Fibroblast of mammary gland (primary cell): Measurements from ENCODE around the gene SP140L.
A peak's percentile ranks its signal among the peaks of the same experiment; 100 is the strongest.

ENCODE experiments used
- DNase-seq: peaks from one replicate; pipeline ENCODE4 v3.0.0-alpha.2; 2010; ENCODE audit warnings: low read depth
- H3K4me3 ChIP-seq: 2 replicates; pipeline ENCODE4 v1.5.1; 2011; ENCODE audit warnings: low read depth, mild to moderate bottlenecking, low read length, moderate library complexity; ENCODE audit not compliant: control insufficient read depth
- CTCF ChIP-seq: conservative IDR thresholded peaks from 2 replicates; pipeline ENCODE4 v1.5.1; 2011; ENCODE audit warnings: low read depth, low read length, inconsistent platforms; ENCODE audit not compliant: control insufficient read depth, insufficient read depth

SP140L gene

GRCh38 chr2:230412846-230413245, 85.9 kb downstream of the SP140L start:
- no peak for DNase-seq
- no peak for TF ChIP-seq CTCF
- H3K4me3 ChIP-seq: no peak overlapping the region

DNA sequence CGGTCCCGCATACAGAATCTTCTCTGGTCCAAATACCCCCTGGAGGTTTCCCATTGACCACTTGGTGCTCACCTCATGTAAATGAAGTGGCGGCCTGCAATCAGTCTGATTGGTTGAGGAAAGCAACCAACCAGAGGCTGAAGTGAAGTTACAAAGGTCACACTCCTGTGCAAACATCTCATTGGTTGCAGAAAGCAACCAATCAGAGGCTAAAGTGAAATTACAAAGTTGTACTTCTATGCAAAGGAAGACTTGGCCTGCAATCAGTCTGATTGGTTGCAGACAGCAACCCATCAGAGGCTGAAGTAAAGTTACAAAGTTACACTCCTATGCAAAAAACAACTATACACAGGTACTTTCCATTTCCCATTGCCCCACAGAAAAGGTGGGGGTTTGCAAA, 86.5 kb downstream of the SP140L start:
- no peak for TF ChIP-seq CTCF
- H3K4me3 ChIP-seq: no peak overlapping the region

DNA sequence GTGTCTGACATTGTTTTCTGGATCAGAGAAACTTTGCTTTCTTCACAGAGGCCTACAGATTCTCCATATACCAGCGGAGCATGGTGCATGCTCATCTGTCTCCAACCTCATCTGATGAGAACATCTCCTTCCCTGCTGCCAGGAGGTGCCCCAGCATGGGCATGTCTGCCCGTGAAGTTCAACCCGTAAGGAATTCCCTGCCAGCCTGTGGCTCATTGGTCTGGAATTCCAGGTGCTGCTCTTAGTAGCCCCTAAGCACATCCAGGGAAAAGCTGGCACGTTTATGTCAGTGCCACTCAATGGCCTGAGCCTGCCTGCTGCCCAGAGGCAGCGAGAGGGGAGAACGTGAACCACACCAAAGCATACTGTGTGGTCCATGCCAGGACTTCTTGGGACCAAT, 87.3 kb downstream of the SP140L start:
- no peak for TF ChIP-seq CTCF
- no peak for DNase-seq

More for the DNA sequence above, 86.5 kb downstream of the SP140L start:
- no peak for DNase-seq

GRCh38 chr2:230416061-230416721, 89.2 kb downstream of the SP140L start, which contains the start of gene SP100:
Gene SP100 (plus strand): TSS chr2:230416201. CDS start chr2:230416297, 96 bp downstream.
- H3K4me3 ChIP-seq: peak within 1 kb of the TSS; percentile 85
- TF ChIP-seq CTCF: no peak
- peak; percentile 82 for DNase-seq

More for the DNA sequence above, 87.3 kb downstream of the SP140L start:
- no peak overlapping the region for H3K4me3 ChIP-seq

GRCh38 chr2:230417436-230417835, 90.4 kb downstream of the SP140L start:
- DNase-seq: no peak
- no peak for TF ChIP-seq CTCF
- peak overlapping the region; percentile 85 for H3K4me3 ChIP-seq

- DNase-seq: peak; percentile 75
- H3K4me3 ChIP-seq: peak overlapping the region; percentile 85
- TF ChIP-seq CTCF: no peak
Measured at GRCh38 chr2:230418341-230419016, 91.5 kb downstream of the SP140L start.
